Neutrophil (primary cell): ENCODE data around the gene OTOR.

Experiments
- H3K27ac ChIP-seq: fragments of 200-600 bp; sonication (generic); 2 replicates; pipeline ENCODE4 v1.5.1; 2016; ENCODE audit warnings: mild to moderate bottlenecking, moderate library complexity
- H3K27me3 ChIP-seq: fragments of 200-600 bp; sonication (generic); 2 replicates; pipeline ENCODE4 v1.6.0; 2016; ENCODE audit warnings: mild to moderate bottlenecking
- H3K36me3 ChIP-seq: fragments of 200-600 bp; sonication (generic); 2 replicates; pipeline ENCODE4 v1.5.1; 2017
- H3K4me1 ChIP-seq, 2 experiments: fragments of 200-600 bp in 1 of 2; sonication (generic) in 1 of 2; 1 replicate in 1 of 2; 2 replicates in 1 of 2; pipeline versions ENCODE4 v1.5.1 to v1.6.1; 2013 to 2016; ENCODE audit warnings: low read depth in 1 of 2, low read length in 1 of 2, mild to moderate bottlenecking in 1 of 2, moderate library complexity in 1 of 2; ENCODE audit not compliant: control insufficient read depth in 1 of 2, insufficient read depth in 1 of 2
- H3K4me3 ChIP-seq, 2 experiments: fragments of 200-600 bp in 1 of 2; sonication (generic) in 1 of 2; 1 replicate in 1 of 2; 2 replicates in 1 of 2; pipeline ENCODE4 v1.5.1; 2013 to 2016; ENCODE audit warnings: low read depth in 1 of 2, low read length in 1 of 2, mild to moderate bottlenecking in 1 of 2, moderate library complexity in 1 of 2
- H3K9me3 ChIP-seq: fragments of 200-600 bp; sonication (generic); 2 replicates; pipeline ENCODE4 v1.5.1; 2016
- CTCF ChIP-seq: fragments of 200-600 bp; sonication (generic); IDR thresholded peaks from 2 replicates; pipeline ENCODE4 v1.5.1; 2016; ENCODE audit warnings: antibody characterized with exemption

OTOR gene

GRCh38 chr20:16714242-16714641 is 33.9 kb upstream of the OTOR start:
- peaks cover 21% of the 10 kb centered on the region for H3K27me3 ChIP-seq
- no peaks in the 10 kb centered on the region for H3K9me3 ChIP-seq
- no peak overlapping the region for H3K27ac ChIP-seq
- H3K36me3 ChIP-seq = no peaks in the 10 kb centered on the region
- no peak for TF ChIP-seq CTCF
- H3K4me1 ChIP-seq = peaks cover 6 to 13% of the 10 kb centered on the region in 2 experiments
- no peak overlapping the region for H3K4me3 ChIP-seq

- H3K4me1 ChIP-seq = peaks cover 6 to 13% of the 10 kb centered on the region in 2 experiments
- TF ChIP-seq CTCF = no peak
- H3K9me3 ChIP-seq = no peaks in the 10 kb centered on the region
- no peak overlapping the region for H3K4me3 ChIP-seq
- peaks cover 26% of the 10 kb centered on the region for H3K27me3 ChIP-seq
- no peak overlapping the region for H3K27ac ChIP-seq
- H3K36me3 ChIP-seq = no peaks in the 10 kb centered on the region
Measured at GRCh38 chr20:16714751-16715150, 33.4 kb upstream of the OTOR start.

GRCh38 chr20:16719421-16719820 is 28.7 kb upstream of the OTOR start:
- Histone ChIP-seq H3K9me3 (no peaks in the 10 kb centered on the region), H3K27ac (no peak overlapping the region), H3K4me1 (no peaks in the 10 kb centered on the region), H3K36me3 (no peaks in the 10 kb centered on the region), H3K4me3 (no peak overlapping the region), H3K27me3 (peaks cover 64% of the 10 kb centered on the region)
- TF ChIP-seq CTCF = no peak

- H3K27ac ChIP-seq = peak overlapping the region; percentile 70
- peaks cover 26% of the 10 kb centered on the region for H3K36me3 ChIP-seq
- H3K4me3 ChIP-seq = peak overlapping the region; percentile 67 to 68
- no peak for TF ChIP-seq CTCF
- no peaks in the 10 kb centered on the region for H3K9me3 ChIP-seq
- H3K27me3 ChIP-seq = peaks cover 51% of the 10 kb centered on the region
- peaks cover 12 to 14% of the 10 kb centered on the region in 2 experiments for H3K4me1 ChIP-seq
Measured at GRCh38 chr20:16729080-16729479, 19.1 kb upstream of the OTOR start.

GRCh38 chr20:16729565-16730460 is 18.3 kb upstream of the OTOR start, which contains the start of gene SNRPB2:
Gene SNRPB2, plus strand, starts transcription at chr20:16730026. Its CDS starts 1,677 bp downstream, at chr20:16731703.
- no peak for TF ChIP-seq CTCF
- H3K4me1 ChIP-seq = peaks cover 12 to 14% of the 10 kb centered on the region in 2 experiments
- no peaks in the 10 kb centered on the region for H3K9me3 ChIP-seq
- H3K36me3 ChIP-seq = peaks cover 33% of the 10 kb centered on the region
- H3K27ac ChIP-seq = peak within 1 kb of the TSS; percentile 70
- H3K27me3 ChIP-seq = peaks cover 45% of the 10 kb centered on the region
- H3K4me3 ChIP-seq = peak within 1 kb of the TSS; percentile 67 to 68
